OCI-LY3 (cell line): ENCODE data around the gene GM2A.

Experiments
- EZH2phosphoT487 ChIP-seq: fragments of 200-600 bp; shearing (Covaris generic); IDR thresholded peaks from 2 replicates; pipeline ENCODE4 v1.6.1; 2018; ENCODE audit warnings: antibody characterized with exemption, mixed run types, low read depth
- TF ChIP-seq, protein P1 (sequence below): fragments of 200-600, 300-600 bp; sonication (generic); IDR thresholded peaks from 2 replicates; pipeline ENCODE4 v1.5.1; 2014; ENCODE audit warnings: antibody characterized with exemption, low read length, low read depth

DNA sequence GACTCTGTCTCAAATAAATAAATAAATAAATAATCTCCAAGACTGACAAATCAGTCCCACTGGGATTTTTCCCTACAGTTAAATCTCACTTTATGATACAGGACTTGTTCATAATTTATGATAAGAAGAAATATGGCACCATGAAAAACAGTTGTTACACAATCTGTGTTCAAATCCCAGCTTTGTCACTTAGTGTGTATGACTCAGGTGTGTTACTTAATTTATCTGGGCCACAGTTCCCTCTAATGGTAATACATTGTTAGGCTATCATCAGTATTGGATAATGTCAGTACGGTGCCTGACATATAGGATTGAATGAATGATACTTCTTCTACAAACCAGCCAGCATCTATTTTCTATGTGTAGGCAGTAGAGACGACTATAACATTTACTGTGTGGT is 27.5 kb downstream of the GM2A start:
- TF ChIP-seq, protein P1, sequence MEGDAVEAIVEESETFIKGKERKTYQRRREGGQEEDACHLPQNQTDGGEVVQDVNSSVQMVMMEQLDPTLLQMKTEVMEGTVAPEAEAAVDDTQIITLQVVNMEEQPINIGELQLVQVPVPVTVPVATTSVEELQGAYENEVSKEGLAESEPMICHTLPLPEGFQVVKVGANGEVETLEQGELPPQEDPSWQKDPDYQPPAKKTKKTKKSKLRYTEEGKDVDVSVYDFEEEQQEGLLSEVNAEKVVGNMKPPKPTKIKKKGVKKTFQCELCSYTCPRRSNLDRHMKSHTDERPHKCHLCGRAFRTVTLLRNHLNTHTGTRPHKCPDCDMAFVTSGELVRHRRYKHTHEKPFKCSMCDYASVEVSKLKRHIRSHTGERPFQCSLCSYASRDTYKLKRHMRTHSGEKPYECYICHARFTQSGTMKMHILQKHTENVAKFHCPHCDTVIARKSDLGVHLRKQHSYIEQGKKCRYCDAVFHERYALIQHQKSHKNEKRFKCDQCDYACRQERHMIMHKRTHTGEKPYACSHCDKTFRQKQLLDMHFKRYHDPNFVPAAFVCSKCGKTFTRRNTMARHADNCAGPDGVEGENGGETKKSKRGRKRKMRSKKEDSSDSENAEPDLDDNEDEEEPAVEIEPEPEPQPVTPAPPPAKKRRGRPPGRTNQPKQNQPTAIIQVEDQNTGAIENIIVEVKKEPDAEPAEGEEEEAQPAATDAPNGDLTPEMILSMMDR: no peak
- no peak for TF ChIP-seq EZH2phosphoT487
